NCI-H446 (cell line): Measurements from ENCODE around the gene MACF1.
"Not testable (repeated sequence)": the region's sequence is repeated elsewhere in the genome, so short reads cannot be mapped to it uniquely, and the experiment has no call there.

Experiments
- DNase-seq, 2 experiments: peaks; one replicate each; lab custom pipeline; 2025; lab: John Stamatoyannopoulos, UW

The MACF1 gene, protein sequence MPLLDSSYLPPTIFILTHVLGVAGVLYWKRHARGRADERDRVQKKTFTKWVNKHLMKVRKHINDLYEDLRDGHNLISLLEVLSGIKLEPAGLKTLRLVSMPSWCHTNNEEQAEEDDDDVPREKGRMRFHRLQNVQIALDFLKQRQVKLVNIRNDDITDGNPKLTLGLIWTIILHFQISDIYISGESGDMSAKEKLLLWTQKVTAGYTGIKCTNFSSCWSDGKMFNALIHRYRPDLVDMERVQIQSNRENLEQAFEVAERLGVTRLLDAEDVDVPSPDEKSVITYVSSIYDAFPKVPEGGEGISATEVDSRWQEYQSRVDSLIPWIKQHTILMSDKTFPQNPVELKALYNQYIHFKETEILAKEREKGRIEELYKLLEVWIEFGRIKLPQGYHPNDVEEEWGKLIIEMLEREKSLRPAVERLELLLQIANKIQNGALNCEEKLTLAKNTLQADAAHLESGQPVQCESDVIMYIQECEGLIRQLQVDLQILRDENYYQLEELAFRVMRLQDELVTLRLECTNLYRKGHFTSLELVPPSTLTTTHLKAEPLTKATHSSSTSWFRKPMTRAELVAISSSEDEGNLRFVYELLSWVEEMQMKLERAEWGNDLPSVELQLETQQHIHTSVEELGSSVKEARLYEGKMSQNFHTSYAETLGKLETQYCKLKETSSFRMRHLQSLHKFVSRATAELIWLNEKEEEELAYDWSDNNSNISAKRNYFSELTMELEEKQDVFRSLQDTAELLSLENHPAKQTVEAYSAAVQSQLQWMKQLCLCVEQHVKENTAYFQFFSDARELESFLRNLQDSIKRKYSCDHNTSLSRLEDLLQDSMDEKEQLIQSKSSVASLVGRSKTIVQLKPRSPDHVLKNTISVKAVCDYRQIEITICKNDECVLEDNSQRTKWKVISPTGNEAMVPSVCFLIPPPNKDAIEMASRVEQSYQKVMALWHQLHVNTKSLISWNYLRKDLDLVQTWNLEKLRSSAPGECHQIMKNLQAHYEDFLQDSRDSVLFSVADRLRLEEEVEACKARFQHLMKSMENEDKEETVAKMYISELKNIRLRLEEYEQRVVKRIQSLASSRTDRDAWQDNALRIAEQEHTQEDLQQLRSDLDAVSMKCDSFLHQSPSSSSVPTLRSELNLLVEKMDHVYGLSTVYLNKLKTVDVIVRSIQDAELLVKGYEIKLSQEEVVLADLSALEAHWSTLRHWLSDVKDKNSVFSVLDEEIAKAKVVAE (N-terminal part only)

GRCh38 chr1:39204441-39205081, at the start of gene MACF1:
Gene MACF1, plus strand, starts transcription at chr1:39204695. Its CDS starts 328 bp downstream, at chr1:39205023.
- no peak for DNase-seq

DNA sequence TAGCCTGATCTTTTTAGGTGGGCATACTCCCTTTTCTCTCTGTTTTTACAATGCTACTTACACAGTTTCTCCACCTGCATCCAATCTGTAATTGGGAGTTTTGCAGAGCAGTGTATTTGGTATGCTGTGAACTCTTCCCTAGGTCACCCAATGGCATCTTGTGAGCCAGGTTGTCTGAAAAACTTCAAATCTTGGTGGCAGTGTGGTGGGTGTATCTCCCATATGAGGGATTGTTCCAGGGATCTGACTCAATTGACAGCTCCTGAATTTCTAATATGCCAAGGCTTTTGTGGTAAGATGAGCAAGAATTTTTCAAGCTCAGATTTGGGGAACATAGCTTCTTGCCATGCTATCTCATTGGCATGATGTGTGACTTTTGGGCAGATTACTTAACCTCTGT, 47.2 kb upstream of the MACF1 start:
- no peak for DNase-seq

DNA sequence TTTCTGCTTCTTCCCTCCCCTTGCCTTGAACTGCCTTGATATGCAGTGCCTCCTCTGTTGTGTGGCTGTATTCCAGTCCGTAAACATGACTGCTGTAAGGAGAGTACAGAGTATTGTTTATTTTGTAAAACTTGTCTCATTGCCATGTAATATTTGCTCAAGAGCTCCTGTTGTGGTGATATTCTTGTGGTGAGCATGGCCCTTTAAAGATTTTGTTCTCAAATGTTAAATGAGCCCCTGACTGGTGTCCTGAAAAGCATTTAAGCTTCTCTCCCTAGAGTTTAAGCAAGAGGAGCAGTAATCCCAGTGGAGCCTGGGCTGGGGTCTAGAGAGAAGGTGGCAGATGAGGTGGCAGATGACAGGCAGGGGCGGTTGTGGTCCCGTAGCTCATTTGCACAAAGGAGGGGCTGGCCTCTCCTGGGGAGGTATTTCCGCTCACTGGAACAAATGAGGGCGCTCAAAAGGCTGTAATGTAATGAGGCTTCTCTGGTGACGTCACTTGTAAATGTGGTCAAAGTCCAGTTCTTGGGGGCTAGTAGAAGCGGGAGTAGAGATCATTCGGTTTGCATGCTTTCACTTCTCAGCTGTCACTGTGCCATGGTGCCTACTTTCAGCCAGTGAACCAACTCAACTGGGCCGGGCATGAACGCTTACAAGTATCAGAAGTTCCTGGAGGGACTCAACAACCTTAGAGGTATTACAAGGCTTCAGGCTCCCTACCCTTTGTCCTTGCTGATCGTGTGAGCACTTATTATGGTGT, 46.0 kb upstream of the MACF1 start:
- DNase-seq = peak in 1 of 2 experiments; percentile 38

DNA sequence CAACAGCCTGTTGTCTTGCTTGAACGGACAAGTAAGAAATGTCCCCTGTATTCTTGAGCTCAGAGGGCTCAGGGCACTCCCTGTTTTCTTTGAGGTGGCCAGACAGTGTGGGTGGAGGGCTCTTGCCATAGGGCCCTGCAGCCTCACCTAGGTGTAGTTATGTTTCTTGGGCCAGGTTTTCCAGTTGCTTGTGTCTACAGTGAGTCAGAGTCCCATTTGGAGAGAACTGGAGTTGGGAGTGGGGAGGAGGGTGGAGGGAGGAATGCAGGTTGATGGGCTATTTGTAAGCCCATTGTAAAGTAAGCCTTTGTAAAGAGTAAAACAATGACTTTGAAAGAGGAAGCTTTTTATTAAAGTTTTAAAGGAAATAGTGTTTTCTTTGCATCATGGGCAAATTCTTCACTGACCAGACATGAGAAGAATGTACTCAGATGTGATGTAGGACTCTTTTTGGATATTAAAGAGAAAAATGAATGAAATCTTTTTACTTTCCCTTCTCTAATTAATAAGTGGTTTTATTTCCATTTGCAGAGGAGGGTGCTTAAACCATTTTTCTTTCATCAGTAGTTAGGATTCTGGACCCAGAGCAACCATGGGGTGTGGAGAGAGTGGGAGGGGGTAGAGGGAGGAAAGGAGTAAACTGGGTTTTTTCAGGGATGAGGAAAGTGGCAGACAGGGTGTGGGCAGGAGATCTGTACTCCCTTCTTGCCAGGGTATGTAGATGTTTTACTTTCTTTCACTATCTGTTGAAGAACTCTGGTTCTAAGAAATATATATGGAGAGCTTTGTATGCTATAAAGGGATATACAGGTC, 45.1 kb upstream of the MACF1 start:
- no peak for DNase-seq

DNA sequence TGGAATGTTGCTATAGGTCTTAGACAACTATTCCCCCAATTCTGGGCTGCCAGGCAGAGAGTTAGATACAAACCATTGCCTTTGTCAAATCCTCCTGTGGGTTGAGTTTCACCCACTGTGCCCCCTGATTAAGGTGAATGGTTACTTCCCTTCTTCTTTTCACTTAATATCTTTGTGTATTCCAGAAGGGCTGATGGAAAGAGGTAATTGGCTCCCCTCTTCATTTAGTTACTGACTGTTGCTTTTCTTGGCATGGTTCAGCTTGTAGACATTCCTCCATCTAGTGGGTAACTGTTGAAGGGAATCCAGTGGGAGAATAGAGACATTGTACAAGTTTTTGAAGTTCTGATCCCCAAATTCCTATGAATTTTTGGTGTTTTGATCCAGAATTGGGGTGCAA, 43.8 kb upstream of the MACF1 start:
- peak in 1 of 2 experiments; percentile 35 for DNase-seq

DNA sequence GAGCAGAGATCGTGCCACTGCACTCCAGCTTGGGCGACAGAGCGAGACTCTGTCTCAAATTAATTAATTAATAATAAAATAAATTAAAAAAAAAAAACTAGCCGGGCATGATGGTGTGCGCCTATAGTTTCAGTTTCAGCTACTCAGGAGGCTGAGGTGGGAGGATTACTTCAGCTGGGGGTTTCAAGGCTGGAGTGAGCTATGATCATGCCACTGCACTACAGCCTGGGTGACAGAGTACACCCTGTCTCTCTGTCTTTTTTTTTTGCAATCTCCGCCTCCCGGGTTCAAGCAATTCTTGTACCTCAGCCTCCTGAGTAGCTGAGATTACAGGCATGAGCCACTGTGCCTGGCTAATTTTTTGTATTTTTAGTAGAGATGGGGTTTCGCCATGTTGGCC, 42.7 kb upstream of the MACF1 start:
- not testable (repeated sequence) for DNase-seq

GRCh38 chr1:39163469-39163868, 41.0 kb upstream of the MACF1 start:
- DNase-seq = no peak

GRCh38 chr1:39164256-39164655, 40.2 kb upstream of the MACF1 start:
- DNase-seq = no peak

GRCh38 chr1:39165049-39165448, 39.4 kb upstream of the MACF1 start:
- no peak for DNase-seq

- no peak for DNase-seq
Measured at GRCh38 chr1:39165488-39165887, 39.0 kb upstream of the MACF1 start.

- no peak for DNase-seq
Measured at GRCh38 chr1:39167632-39168209, 36.8 kb upstream of the MACF1 start.

DNA sequence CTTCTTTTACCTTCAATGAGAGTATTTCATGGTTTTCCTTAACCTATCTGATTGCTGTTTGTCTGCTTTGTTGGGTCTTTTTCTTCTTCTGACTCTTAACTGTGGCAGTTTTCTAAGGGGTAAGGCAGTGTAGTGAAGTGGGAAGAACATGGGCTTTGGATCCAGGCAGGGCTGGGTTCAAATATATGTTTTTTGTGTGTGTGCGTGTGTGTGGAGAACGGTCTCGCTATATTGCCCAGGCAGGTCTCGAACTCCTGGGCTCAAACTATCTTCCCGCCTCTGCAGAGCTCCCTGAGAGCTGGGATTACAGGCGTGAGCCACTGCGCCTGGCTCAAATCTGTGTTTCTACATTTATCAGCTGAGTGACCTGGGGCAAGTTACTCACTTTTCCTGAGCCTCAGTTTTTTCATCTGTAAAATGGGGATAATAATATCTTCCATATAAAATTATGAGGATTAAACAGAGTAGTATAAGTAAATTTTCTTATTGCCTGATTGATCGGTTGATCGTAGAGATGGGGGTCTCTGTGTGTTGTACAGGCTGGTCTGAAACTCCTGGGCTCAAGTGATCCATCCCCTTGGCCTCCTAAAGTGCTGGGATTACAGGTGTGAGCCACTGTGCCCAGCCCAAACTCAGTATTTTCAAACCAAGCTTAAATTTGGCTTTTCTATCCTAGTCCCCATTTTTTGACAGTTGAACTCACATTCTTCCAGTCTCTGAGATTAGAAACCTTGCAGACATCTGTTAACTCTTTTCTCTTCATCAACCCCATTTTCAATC, 36.0 kb upstream of the MACF1 start:
- no peak for DNase-seq

- DNase-seq = peak; percentile 41 to 76
Measured at GRCh38 chr1:39170731-39171667, 33.5 kb upstream of the MACF1 start.

DNA sequence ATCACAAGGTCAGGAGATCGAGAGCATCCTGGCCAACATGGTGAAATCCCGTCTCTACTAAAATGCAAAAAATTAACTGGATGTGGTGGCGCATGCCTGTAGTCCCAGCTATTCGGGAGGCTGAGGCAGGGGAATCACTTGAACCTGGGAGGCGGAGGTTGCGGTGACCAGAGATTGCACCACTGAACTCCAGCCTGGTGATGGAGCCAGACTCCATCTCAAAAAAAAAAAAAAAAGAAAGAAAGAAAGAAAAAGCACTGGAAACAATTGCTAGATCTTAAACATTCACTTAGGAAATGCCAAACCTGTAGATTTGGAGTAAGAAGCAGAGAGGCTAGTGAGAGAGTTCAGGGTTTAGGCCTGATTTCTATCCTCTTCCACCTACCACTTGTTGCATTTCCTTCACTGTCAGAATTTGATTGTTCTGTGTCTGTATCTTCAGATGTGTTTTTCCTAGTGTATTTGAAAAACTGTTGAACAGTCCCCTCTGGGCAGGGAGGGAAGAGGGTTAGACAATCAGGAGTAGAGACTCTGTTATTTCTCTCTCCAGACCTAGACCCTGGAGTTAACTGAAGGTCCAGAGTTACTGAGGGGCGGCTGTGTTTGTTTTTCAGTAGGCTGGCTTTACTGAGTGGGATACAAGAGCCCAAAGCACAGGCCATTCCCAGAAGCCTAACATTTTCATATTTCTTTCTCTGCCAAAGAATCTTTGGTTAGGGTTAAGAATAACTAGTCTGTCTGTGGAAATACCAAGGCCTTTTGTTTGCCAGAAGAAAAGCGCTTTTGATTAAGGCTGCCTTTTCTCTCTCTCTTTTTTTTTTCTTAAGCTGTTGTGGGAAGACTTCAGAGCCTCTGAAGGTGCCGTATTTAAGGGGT, 31.1 kb upstream of the MACF1 start:
- no peak for DNase-seq

GRCh38 chr1:39173995-39174380, 30.5 kb upstream of the MACF1 start:
- DNase-seq = no peak

DNA sequence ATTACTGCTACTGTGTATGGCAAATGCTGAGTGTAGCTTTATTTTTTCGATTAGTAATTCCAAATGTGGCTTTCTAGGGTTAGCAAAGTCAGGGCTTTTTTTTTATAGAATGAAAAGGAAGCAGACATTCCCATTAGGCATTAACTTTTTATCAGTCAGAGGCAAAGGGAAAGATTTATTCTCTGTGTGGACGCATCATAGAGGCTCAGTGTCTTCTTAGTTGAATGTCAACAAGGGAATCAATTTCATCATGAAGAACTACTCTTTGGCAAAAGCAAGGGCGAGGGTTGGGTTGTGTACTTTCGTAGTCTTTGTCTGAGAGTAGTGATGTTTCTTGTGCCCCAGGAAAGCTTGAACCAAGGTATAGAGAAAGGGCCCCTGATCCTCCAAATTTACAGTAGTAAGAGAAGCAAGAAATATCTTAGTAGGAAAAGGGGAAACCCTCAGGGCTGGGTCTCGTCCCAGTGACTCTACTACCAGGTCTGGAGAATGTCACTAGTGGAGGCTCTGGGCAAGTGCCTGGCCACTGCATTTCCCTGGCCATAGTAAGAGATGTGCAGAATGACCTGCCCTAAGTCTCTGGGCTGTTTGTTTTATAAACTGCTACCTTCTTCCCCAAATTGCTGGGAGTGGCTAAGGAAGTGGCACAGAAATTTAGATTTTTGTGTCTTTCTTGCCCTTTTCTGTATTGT, 30.0 kb upstream of the MACF1 start:
- DNase-seq = no peak
